Hematopoietic multipotent progenitor cell treated with erythropoietin and hydrocortisone succinate and interleukin-3 and kit ligand, for 17 days (in vitro differentiated cells): Measurements from ENCODE around the gene SPTA1.

ENCODE experiments used
- DNase-seq: peaks from one replicate; pipeline ENCODE4 v3.0.0-alpha.2; 2015; ENCODE audit warnings: low spot score

The SPTA1 gene

GRCh38 chr1:158686111-158687009 lies at the start of gene SPTA1:
SPTA1 (minus strand) TSS chr1:158686715; CDS start chr1:158686517, 198 bp downstream.
- peak; percentile 94 for DNase-seq

GRCh38 chr1:158735848-158736247 lies 49.3 kb upstream of the SPTA1 start:
- DNase-seq: no peak

GRCh38 chr1:158732524-158732923 lies 46.0 kb upstream of the SPTA1 start:
- peak; percentile 46 for DNase-seq

- no peak for DNase-seq
Observed at GRCh38 chr1:158731707-158732106, 45.2 kb upstream of the SPTA1 start.

- no peak for DNase-seq
Observed at GRCh38 chr1:158730453-158730852, 43.9 kb upstream of the SPTA1 start.

- DNase-seq: no peak
Observed at GRCh38 chr1:158728510-158729225, 42.2 kb upstream of the SPTA1 start.

- no peak for DNase-seq
Observed at GRCh38 chr1:158724442-158724841, 37.9 kb upstream of the SPTA1 start.

GRCh38 chr1:158720620-158721019 lies 34.1 kb upstream of the SPTA1 start, which contains the start of gene OR6K3:
OR6K3 (minus strand) TSS chr1:158720720; CDS start chr1:158718115, 2,605 bp downstream.
- no peak for DNase-seq

GRCh38 chr1:158719664-158720063 lies 33.1 kb upstream of the SPTA1 start:
- DNase-seq: no peak

- DNase-seq: no peak
Observed at GRCh38 chr1:158717344-158717743, 30.8 kb upstream of the SPTA1 start.

GRCh38 chr1:158716335-158716734 lies 29.8 kb upstream of the SPTA1 start:
- DNase-seq: no peak

- DNase-seq: no peak
Observed at GRCh38 chr1:158714754-158715153, 28.2 kb upstream of the SPTA1 start.

GRCh38 chr1:158711098-158711497 lies 24.6 kb upstream of the SPTA1 start:
- DNase-seq: no peak

- DNase-seq: no peak
Observed at GRCh38 chr1:158706096-158706495, 19.6 kb upstream of the SPTA1 start.

- DNase-seq: no peak
Observed at GRCh38 chr1:158700552-158700951, 14.0 kb upstream of the SPTA1 start, which contains the start of gene OR6K2. OR6K2 (minus strand) TSS chr1:158700652; CDS start chr1:158700652, 0 bp downstream.

- peak; percentile 54 for DNase-seq
Observed at GRCh38 chr1:158694596-158694995, 8.1 kb upstream of the SPTA1 start.

GRCh38 chr1:158692356-158692755 lies 5.8 kb upstream of the SPTA1 start:
- peak; percentile 59 for DNase-seq

GRCh38 chr1:158691907-158692306 lies 5.4 kb upstream of the SPTA1 start:
- DNase-seq: peak; percentile 79

GRCh38 chr1:158691149-158691548 lies 4.6 kb upstream of the SPTA1 start:
- peak; percentile 22 for DNase-seq

GRCh38 chr1:158689875-158690274 lies 3.4 kb upstream of the SPTA1 start:
- DNase-seq: peak; percentile 52

- peak; percentile 83 for DNase-seq
Observed at GRCh38 chr1:158689110-158689509, 2.6 kb upstream of the SPTA1 start.

- DNase-seq: peak; percentile 21
Observed at GRCh38 chr1:158688343-158688742, 1.8 kb upstream of the SPTA1 start.

- no peak for DNase-seq
Observed at GRCh38 chr1:158687037-158687436, 522 bp upstream of the SPTA1 start.
